Muscle layer of colon (tissue), 2 donors: Measurements from ENCODE around the gene KIF12.

ENCODE experiments used
- H3K27ac ChIP-seq: one replicate; pipeline ENCODE4 v1.7.0; 2013; ENCODE audit warnings: low read depth, mild to moderate bottlenecking, low read length, moderate library complexity
- H3K27me3 ChIP-seq, 2 donors: one replicate each; pipeline ENCODE4 v1.7.0; 2013; ENCODE audit warnings: low read length in 2 of 2, mild to moderate bottlenecking in 2 of 2; ENCODE audit not compliant: insufficient read depth in 2 of 2, control insufficient read depth in 1 of 2
- H3K36me3 ChIP-seq: one replicate; pipeline ENCODE4 v1.7.0; 2013; ENCODE audit warnings: mild to moderate bottlenecking, low read length; ENCODE audit not compliant: insufficient read depth
- H3K4me1 ChIP-seq: one replicate; pipeline ENCODE4 v1.7.0; 2013; ENCODE audit warnings: mild to moderate bottlenecking, low read length; ENCODE audit not compliant: insufficient read depth
- H3K4me3 ChIP-seq, 2 donors: one replicate each; pipeline ENCODE4 v1.7.0; 2013; ENCODE audit warnings: low read length in 2 of 2, low read depth in 1 of 2, mild to moderate bottlenecking in 1 of 2, moderate library complexity in 1 of 2
- H3K9ac ChIP-seq: one replicate; pipeline ENCODE4 v1.7.0; 2013; ENCODE audit warnings: low read length
- H3K9me3 ChIP-seq: one replicate; pipeline ENCODE4 v1.7.0; 2013; ENCODE audit warnings: mild to moderate bottlenecking, low read length
- donor health status: abdominal sarcoma.
- donor health status: Adenocarcinoma of cecum.

KIF12 gene

GRCh38 chr9:114122136-114123027 is 23.3 kb upstream of the KIF12 start:
- Histone ChIP-seq H3K9me3 (no peaks in the 10 kb centered on the region), H3K27me3 (no peaks in the 10 kb centered on the region), H3K4me1 (no peaks in the 10 kb centered on the region), H3K27ac (no peak overlapping the region), H3K9ac (no peak overlapping the region), H3K36me3 (no peaks in the 10 kb centered on the region), H3K4me3 (no peak overlapping the region)

GRCh38 chr9:114121227-114122135 is 22.4 kb upstream of the KIF12 start:
- H3K9me3 ChIP-seq, result no peaks in the 10 kb centered on the region
- no peaks in the 10 kb centered on the region for H3K4me1 ChIP-seq
- H3K4me3 ChIP-seq, result no peak overlapping the region
- no peaks in the 10 kb centered on the region for H3K36me3 ChIP-seq
- no peak overlapping the region for H3K9ac ChIP-seq
- no peaks in the 10 kb centered on the region for H3K27me3 ChIP-seq
- no peak overlapping the region for H3K27ac ChIP-seq

GRCh38 chr9:114120192-114121014 is 21.3 kb upstream of the KIF12 start:
- Histone ChIP-seq H3K9me3 (no peaks in the 10 kb centered on the region), H3K4me1 (no peaks in the 10 kb centered on the region), H3K4me3 (no peak overlapping the region), H3K27ac (no peak overlapping the region), H3K27me3 (no peaks in the 10 kb centered on the region), H3K36me3 (no peaks in the 10 kb centered on the region), H3K9ac (no peak overlapping the region)

- Histone ChIP-seq H3K36me3 (no peaks in the 10 kb centered on the region), H3K27ac (no peak overlapping the region), H3K4me3 (no peak overlapping the region), H3K4me1 (no peaks in the 10 kb centered on the region), H3K9ac (no peak overlapping the region), H3K27me3 (no peaks in the 10 kb centered on the region), H3K9me3 (no peaks in the 10 kb centered on the region)
These were observed 20.4 kb upstream of the KIF12 start for GRCh38 chr9:114119242-114120191.

- Histone ChIP-seq H3K27me3 (no peaks in the 10 kb centered on the region), H3K4me3 (no peak overlapping the region), H3K27ac (no peak overlapping the region), H3K4me1 (no peaks in the 10 kb centered on the region), H3K9me3 (no peaks in the 10 kb centered on the region), H3K36me3 (no peaks in the 10 kb centered on the region), H3K9ac (no peak overlapping the region)
These were observed 19.1 kb upstream of the KIF12 start for GRCh38 chr9:114117996-114118830.

- Histone ChIP-seq H3K9ac (no peak overlapping the region), H3K27ac (no peak overlapping the region), H3K4me3 (no peak overlapping the region)
These were observed 18.5 kb upstream of the KIF12 start for GRCh38 chr9:114117614-114117995.

GRCh38 chr9:114116126-114116747 is 17.1 kb upstream of the KIF12 start:
- Histone ChIP-seq H3K36me3 (no peaks in the 10 kb centered on the region), H3K27ac (no peak overlapping the region)

More at GRCh38 chr9:114117614-114117995, 18.5 kb upstream of the KIF12 start:
- H3K36me3 ChIP-seq, result no peaks in the 10 kb centered on the region
- H3K27me3 ChIP-seq, result peaks cover 0 to 4% of the 10 kb centered on the region in 2 donors
- H3K4me1 ChIP-seq, result no peaks in the 10 kb centered on the region
- no peaks in the 10 kb centered on the region for H3K9me3 ChIP-seq

GRCh38 chr9:114115654-114116125 is 16.6 kb upstream of the KIF12 start:
- Histone ChIP-seq H3K4me1 (no peaks in the 10 kb centered on the region), H3K27me3 (peaks cover 0 to 6% of the 10 kb centered on the region in 2 donors), H3K9me3 (no peaks in the 10 kb centered on the region), H3K36me3 (no peaks in the 10 kb centered on the region), H3K9ac (no peak overlapping the region), H3K4me3 (no peak overlapping the region), H3K27ac (no peak overlapping the region)

More at GRCh38 chr9:114116126-114116747, 17.1 kb upstream of the KIF12 start:
- peaks cover 0 to 6% of the 10 kb centered on the region in 2 donors for H3K27me3 ChIP-seq
- no peak overlapping the region for H3K4me3 ChIP-seq
- no peaks in the 10 kb centered on the region for H3K9me3 ChIP-seq
- H3K9ac ChIP-seq, result no peak overlapping the region
- no peaks in the 10 kb centered on the region for H3K4me1 ChIP-seq

GRCh38 chr9:114114364-114114763 is 15.3 kb upstream of the KIF12 start:
- H3K27me3 ChIP-seq, result peaks cover 0 to 6% of the 10 kb centered on the region in 2 donors
- H3K27ac ChIP-seq, result no peak overlapping the region
- no peaks in the 10 kb centered on the region for H3K9me3 ChIP-seq

More at GRCh38 chr9:114114364-114114763, 15.3 kb upstream of the KIF12 start:
- H3K9ac ChIP-seq, result no peak overlapping the region
- H3K4me1 ChIP-seq, result no peaks in the 10 kb centered on the region
- H3K4me3 ChIP-seq, result no peak overlapping the region
- no peaks in the 10 kb centered on the region for H3K36me3 ChIP-seq
